AG10803 (cell line): ENCODE data around the gene RASL12.

Experiments
- DNase-seq: peaks from one replicate; pipeline ENCODE4 v3.0.0; 2010; ENCODE audit warnings: low read depth
- H3K4me3 ChIP-seq: 2 replicates; pipeline ENCODE4 v1.5.1; 2011; ENCODE audit warnings: mild to moderate bottlenecking, low read length, control low read depth
- TF ChIP-seq, protein P1 (sequence below): conservative IDR thresholded peaks from 2 replicates; pipeline ENCODE4 v1.5.1; 2011; ENCODE audit warnings: mild to moderate bottlenecking, low read length, control low read depth, inconsistent platforms

RASL12 gene

GRCh38 chr15:65059369-65059750 lies 8.4 kb downstream of the RASL12 start:
- no peak overlapping the region for H3K4me3 ChIP-seq
- TF ChIP-seq, protein P1, sequence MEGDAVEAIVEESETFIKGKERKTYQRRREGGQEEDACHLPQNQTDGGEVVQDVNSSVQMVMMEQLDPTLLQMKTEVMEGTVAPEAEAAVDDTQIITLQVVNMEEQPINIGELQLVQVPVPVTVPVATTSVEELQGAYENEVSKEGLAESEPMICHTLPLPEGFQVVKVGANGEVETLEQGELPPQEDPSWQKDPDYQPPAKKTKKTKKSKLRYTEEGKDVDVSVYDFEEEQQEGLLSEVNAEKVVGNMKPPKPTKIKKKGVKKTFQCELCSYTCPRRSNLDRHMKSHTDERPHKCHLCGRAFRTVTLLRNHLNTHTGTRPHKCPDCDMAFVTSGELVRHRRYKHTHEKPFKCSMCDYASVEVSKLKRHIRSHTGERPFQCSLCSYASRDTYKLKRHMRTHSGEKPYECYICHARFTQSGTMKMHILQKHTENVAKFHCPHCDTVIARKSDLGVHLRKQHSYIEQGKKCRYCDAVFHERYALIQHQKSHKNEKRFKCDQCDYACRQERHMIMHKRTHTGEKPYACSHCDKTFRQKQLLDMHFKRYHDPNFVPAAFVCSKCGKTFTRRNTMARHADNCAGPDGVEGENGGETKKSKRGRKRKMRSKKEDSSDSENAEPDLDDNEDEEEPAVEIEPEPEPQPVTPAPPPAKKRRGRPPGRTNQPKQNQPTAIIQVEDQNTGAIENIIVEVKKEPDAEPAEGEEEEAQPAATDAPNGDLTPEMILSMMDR, result no peak
- DNase-seq, result no peak

DNA sequence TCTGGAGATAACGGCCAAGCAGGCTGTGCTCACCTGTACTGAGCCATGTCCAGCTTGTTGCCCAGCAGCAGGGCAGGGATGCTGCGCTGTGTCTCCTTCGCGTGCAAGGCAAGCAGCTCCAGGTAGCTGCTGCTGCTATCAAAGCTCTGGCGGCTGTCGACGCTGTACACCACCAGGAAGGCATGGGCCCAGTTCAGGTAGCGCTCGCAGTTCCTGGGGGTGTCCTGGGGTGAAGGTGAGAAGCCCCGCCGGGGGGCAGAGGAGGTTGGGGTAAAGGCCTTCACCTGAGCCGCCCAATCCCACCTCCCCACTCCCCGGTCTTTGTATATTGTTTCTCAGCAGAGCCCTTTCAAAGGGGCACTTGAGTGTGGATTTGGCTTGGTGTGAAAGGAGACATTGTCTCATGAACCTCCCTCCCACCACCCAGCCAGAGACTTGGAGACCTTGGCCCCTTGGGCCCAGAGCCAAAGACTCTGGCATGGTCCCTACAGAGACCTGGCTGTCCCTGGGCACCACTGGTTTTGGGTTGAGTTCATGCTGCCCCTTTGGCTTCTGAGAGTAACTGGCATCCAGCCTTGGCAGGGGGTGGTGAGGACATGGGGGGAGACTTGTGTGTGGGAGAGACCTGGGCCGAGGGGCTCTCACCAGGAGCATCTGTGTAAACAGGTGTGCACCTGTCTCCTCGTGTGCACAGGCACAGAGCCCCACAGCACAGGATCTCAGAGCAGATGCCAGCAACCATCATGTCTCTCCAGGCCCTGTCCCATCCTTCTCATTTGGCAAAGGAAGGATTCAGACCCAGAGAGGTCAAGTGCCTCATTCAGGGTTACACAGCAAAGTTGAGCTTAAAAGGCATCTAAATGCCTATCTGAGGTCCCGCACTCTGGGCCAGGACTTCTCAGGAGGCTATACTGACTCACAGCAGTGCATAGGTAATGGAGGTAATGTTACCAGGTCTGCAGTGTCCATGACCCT lies 9.1 kb downstream of the RASL12 start:
- H3K4me3 ChIP-seq, result no peak overlapping the region
- TF ChIP-seq, protein P1, result no peak
- no peak for DNase-seq

DNA sequence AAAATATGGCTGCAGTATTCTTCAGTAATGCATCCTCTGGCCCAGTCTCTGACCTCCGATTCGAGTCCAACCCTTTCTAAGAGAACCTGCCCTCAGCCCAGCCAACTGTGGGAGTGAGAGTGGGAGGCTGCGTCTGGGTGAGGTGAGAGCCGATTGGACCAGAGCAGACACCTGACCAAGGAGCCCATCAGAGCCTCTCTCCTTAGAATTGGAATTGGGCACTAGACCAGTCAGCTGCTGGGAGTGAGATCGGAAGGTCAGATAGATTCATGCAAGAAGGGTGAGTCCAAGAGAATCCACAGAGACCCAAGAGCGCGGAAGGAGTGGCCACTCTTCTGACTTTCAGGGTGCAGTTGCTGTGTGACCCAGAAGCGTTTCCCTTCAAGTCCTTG lies 10.2 kb downstream of the RASL12 start:
- TF ChIP-seq, protein P1, result no peak

DNA sequence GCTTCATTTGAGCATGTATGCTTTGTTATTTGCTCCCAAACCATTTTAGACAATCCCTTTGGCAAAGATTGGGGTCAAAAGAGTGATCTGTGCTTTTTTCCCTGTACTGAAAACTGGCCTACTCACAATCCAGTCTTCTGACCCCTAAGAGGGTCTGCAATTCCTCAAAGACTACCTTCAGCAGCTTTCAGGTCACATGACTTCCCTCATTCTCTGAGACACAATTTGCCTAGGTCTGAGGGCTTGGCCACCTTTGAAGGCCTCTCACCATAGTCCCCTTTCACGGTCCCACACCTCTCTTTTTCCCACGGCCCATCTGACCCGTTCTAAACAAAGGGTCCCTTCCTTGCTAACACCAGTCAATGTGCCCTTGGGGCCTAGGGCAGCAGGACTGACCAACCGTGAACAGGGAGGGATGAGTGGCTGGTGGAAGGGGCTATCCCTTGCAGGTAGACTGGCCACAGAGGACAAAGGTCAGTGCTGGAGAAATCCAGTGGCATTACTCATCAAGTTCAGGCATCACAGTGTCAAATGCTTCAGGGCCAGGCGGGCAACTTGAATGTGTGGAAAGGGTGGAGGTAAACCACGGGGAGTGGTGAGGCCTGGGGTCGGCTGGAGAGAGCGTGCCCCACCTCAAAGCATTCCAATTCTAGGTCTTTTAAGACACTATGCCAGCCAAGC lies 10.8 kb downstream of the RASL12 start:
- no peak for DNase-seq
- TF ChIP-seq, protein P1, result no peak
- H3K4me3 ChIP-seq, result no peak overlapping the region

More for the DNA sequence above, 10.2 kb downstream of the RASL12 start:
- H3K4me3 ChIP-seq, result no peak overlapping the region
- no peak for DNase-seq

GRCh38 chr15:65056106-65056505 lies 11.7 kb downstream of the RASL12 start:
- TF ChIP-seq, protein P1, result no peak
- H3K4me3 ChIP-seq, result no peak overlapping the region
- no peak for DNase-seq

DNA sequence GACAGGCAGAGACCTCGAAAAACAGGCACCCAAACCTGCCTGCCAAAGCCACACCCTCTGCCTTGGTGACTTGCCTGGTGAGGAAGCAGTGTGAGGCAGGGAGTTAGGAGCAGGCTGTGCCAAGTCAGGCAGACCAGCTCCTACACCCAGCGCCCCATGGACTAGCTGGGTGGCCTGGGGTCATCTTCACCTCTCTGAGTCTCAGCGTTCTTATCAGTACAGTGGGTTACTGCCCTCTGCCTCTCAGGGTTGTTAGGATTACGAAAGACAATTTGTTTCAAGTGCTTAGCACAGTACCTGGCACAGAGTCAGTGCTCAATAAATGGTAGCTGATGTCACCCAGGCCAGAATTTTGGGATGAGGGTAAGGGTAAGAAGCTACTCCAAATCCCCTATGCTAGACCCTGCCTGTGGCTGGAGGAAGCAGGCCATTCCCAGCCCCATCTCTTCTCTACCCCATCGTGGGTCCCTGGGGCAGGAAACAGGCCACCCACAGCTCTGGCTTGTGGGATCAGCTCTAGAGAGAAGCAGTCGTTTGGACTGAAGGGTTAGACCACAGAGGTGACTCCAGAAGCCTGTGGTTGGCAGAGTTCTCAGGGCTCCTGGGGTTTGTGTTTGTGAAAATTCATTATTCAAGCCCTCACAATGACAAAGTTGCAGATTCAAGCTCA lies 12.5 kb downstream of the RASL12 start:
- TF ChIP-seq, protein P1, result no peak
- peak; percentile 39 for DNase-seq
- H3K4me3 ChIP-seq, result no peak overlapping the region
